Fibroblast of skin of left quadriceps (primary cell): ENCODE data around the gene RIOK2.
A peak's percentile ranks its signal among the peaks of the same experiment; 100 is the strongest.
"Not testable (repeated sequence)": the region's sequence is repeated elsewhere in the genome, so short reads cannot be mapped to it uniquely, and the experiment has no call there.

Experiments used
- DNase-seq, 2 experiments: peaks; one replicate each; pipeline ENCODE4 v3.0.0-alpha.2; 2013; ENCODE audit warnings: low read depth in 2 of 2

RIOK2 gene

GRCh38 chr5:97167435-97167834 is 15.6 kb downstream of the RIOK2 start:
- no peak for DNase-seq

GRCh38 chr5:97165726-97166125 is 17.3 kb downstream of the RIOK2 start:
- DNase-seq, result no peak

GRCh38 chr5:97164846-97165245 is 18.2 kb downstream of the RIOK2 start:
- DNase-seq, result no peak

DNA sequence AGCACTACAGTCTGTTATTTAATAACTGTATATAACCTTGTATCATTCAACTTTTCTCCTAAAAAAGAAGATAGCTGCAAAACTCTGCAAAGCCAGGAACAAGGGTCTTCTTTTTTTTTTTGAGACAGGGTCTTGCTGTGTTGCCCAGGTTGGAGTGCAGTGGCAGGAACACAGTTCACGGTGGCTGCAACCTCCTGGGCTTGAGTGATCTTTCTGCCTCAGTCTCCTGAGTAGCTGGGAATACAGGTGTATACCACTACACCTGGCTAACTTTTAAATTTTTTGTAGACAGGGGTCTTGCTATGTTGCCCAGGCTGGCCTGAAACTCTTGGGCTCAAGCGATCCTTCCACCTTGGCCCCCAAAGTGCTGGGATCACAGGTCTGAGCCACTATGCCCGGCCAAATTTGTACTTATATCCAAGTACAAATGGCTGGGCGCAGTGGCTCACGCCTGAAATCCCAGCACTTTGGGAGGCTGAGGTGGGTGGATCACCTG is 19.2 kb downstream of the RIOK2 start:
- DNase-seq, result no peak

GRCh38 chr5:97163360-97163764 is 19.7 kb downstream of the RIOK2 start:
- no peak for DNase-seq

DNA sequence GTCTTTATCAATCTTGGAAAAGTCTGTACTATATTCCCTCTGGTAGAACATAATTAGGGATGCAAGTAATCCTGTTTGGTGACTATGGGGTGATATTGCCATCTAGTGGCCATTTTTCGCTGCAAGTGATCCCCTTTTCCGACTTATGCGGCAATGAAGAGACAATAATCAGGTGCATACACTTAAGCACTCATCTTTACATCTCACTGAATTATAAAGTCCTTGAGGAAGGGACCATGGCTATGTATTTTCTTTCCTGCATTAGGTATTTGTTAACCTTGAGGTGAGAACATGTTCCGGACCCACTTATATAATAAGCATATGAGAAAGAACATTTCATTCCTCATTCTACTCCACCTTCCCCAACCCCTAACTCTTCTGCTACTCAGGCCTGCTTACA is 21.0 kb downstream of the RIOK2 start:
- DNase-seq, result peak; percentile 61 to 64

GRCh38 chr5:97157689-97158088 is 25.4 kb downstream of the RIOK2 start:
- no peak for DNase-seq

DNA sequence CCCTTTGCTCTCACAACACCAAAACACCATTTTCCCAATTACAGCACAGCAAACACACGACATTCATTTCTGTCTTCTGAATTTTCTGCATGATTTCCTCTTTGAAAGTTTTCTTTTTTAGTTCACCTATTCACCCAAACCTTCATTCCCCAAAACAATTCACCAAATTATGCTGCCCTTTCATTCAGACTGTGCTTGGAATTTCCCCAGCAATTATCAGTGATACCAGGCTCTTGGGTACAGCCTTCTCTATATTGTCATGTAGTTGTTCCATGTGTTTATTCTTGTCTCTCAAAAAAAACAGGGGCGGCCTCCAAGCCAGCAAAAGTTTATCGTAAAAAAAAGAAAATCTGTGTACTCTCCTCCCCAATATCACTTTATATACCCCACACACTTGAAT is 31.7 kb downstream of the RIOK2 start:
- no peak for DNase-seq

GRCh38 chr5:97150401-97150800 is 32.6 kb downstream of the RIOK2 start:
- no peak for DNase-seq

- no peak for DNase-seq
Observed at GRCh38 chr5:97149709-97150108, 33.3 kb downstream of the RIOK2 start.

GRCh38 chr5:97148288-97148687 is 34.8 kb downstream of the RIOK2 start:
- no peak for DNase-seq

DNA sequence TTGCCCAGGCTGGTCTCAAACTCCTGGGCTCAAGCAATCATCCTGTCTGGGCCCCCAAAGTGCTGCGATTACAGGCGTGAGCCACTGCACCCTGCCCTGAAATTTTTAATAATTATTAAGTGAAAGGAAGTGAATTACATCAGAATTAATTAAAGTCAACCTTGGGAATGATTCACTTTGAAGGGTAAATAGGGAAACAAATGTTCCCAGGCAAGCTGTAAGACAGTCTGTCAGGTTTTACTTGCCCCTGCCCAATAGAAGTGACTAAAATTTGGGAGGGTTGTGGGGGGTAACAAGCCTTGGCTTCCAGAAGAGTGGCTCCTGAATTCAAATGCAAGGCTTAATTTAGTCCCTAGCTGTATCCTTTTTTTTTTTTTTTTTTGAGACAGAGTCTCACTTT is 39.3 kb downstream of the RIOK2 start:
- DNase-seq, result no peak

GRCh38 chr5:97142521-97143254 is 40.4 kb downstream of the RIOK2 start, which contains the start of gene LIX1:
TSS of gene LIX1 (minus strand) at chr5:97142611. CDS start at chr5:97142576, 35 bp downstream.
- peak; percentile 18 to 26 for DNase-seq

GRCh38 chr5:97141539-97141938 is 41.5 kb downstream of the RIOK2 start:
- DNase-seq, result no peak

DNA sequence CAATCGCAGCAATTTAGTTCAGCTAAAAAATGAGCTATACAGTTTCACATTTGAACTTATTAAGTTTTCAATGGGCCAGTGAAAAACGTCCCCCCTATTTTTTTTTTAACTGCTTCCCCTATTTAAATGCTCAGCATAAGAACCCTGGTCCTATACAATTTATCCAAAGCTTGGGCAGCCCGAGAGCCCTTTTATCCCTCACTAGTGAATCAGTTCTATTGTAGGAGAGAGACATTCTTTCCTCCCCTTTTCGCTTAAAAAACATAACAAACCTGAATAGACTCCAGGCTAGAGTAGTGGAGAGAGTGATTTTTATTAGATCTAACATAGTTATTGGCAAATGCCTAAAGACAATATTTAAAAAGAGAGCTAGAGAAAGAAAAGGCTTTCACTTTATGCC is 42.0 kb downstream of the RIOK2 start:
- no peak for DNase-seq

DNA sequence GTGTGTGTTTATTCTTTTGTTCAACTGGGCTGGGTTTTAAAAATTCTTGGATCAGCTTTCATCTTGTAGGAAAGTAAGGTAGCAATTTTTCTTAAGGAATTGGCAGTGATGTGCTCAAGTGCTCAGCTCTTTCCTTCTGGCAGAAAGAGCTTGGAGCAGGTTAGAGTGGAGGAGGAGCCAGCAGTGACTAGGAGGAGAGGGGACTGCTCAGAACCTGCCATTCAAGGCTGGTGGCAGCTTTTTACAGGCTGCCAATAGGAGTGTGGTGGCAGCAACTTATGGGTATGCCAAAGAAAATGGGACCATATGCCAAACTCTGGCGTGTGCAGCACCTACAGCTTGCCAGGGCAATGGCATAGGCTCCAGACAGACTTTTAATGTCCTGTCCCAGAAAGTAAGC is 42.8 kb downstream of the RIOK2 start:
- DNase-seq, result not testable (repeated sequence)

- DNase-seq, result no peak
Observed at GRCh38 chr5:97136475-97136874, 46.6 kb downstream of the RIOK2 start.

- no peak for DNase-seq
Observed at GRCh38 chr5:97135868-97136267, 47.2 kb downstream of the RIOK2 start.

GRCh38 chr5:97134634-97135033 is 48.4 kb downstream of the RIOK2 start:
- DNase-seq, result no peak

- DNase-seq, result no peak
Observed at GRCh38 chr5:97133101-97133500, 49.9 kb downstream of the RIOK2 start.

- no peak for DNase-seq
Observed at GRCh38 chr5:97131921-97132320, 51.1 kb downstream of the RIOK2 start.

DNA sequence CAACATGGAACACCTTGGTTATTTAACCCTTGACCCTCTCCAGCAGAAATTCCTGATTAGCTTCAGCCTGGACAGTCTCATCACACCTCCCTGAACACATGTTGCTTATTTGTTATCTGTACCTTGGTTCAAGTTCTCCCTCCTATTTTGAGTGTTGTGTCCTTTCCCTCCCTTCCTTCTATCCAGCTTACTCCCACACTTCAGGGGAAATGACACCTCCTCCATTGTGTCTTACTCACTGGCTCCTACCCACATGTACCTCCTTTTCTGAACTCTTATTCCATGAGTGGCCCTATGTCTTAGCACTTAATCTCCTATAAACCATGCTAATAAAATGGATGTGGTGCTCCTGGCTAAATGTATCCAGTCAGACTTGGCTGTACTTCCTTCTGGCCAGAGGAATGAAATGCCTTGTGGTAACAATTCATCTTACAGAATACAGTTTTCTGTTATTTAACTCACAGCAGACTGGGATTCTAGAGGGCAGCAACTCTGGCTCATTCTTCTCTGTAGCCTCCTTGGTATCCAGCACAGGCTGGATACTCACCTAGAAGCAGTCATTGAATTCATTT is 51.8 kb downstream of the RIOK2 start:
- DNase-seq, result peak; percentile 8

- DNase-seq, result no peak
Observed at GRCh38 chr5:97127727-97128126, 55.3 kb downstream of the RIOK2 start.
